Measurements from ENCODE around the gene KLHL29. TPM values are rescaled to one million over a fixed set of nuclear protein-coding genes. Genes with fewer than 3 reads are reported as not detected.

Gene KLHL29
- total RNA-seq, 1 experiment from 2014 or later, result 16.7 TPM

DNA sequence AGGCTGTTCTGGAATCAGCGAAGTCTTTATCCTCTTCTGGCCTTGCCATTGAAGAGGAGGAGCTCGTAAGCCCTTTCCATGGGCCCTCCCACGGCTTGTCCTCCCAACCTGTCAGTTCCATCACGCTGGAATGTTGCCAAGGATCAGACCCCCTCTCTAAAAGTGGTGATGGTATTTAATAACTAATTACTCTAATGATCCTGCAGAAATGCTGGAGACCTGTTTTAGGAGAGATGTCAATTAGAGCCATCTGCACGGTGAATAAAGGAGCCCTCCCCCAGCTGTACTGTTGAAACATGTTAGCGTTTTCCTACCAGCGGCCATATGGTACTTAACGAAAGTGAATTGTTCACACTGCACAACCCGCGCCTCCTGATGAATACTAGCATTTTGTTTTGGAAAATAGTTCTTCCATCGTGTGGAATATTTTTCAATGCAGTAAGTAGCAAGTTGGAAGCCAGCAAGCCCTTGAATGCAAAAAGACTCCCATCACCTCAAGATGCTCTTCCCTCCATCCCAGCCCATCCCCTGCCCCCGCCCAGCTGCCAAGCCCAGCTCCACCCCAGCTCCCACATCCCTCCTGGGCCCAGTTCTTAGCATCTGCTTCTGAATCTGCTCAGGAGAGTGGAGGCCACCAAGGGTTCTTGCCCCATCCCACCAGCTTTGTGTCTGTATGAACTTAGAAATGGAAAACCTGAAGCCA lies 145.4 kb downstream of the KLHL29 start:
- ChIA-PET CTCF (no interaction called here), RAD21 (ENCODE audit: low non-redundant PET in 1 of 2, low total read pairs in 2 of 2, uncharacterized antibody in 2 of 2, unreplicated experiment in 2 of 2) (no interaction called here), POLR2A (no interaction called here)
- Histone ChIP-seq H3K9ac (ENCODE audit: low read length) (no peak overlapping the region), H3K9me2 (ENCODE audit: insufficient read depth) (no peaks in the 10 kb centered on the region), H3K36me3 (ENCODE audit: control insufficient read depth in 1 of 2, insufficient read depth in 2 of 2, low read length in 2 of 2) (no peaks in the 10 kb centered on the region), H3K4me2 (ENCODE audit: low read length) (no peak overlapping the region), H3K4me1 (ENCODE audit: control insufficient read depth in 1 of 2, insufficient read depth in 2 of 2, low read length in 2 of 2) (peaks cover under 1 to 1% of the 10 kb centered on the region in 2 experiments; a peak in 2 of 4 replicates), H4K20me1 (ENCODE audit: insufficient read depth) (no peaks in the 10 kb centered on the region), H3K4me3 (replicated peaks in 1 of 2; ENCODE audit: low read depth in 1 of 2, low read length in 2 of 2) (no peak overlapping the region), H3K27me3 (ENCODE audit: insufficient read depth, low read length) (no peaks in the 10 kb centered on the region), H3K27ac (ENCODE audit: low read depth, low read length) (no peak overlapping the region), H2AFZ (ENCODE audit: low read depth, low read length, poor library complexity, severe bottlenecking) (no peak overlapping the region), H3K9me3 (ENCODE audit: control insufficient read depth in 1 of 2, insufficient read depth in 1 of 2, low read depth in 1 of 2, low read length in 2 of 2) (no peaks in the 10 kb centered on the region), H3K79me2 (ENCODE audit: insufficient read depth, low read length) (no peaks in the 10 kb centered on the region)
- intact Hi-C loops (cut with micrococcal nuclease), result no loop called here
- TF ChIP-seq SRF (IDR thresholded peaks at IDR 0.05; ENCODE audit: low read depth) (no peak), ELF1 (IDR thresholded peaks at IDR 0.05; ENCODE audit: borderline replicate concordance, low read depth) (no peak), POLR2AphosphoS5 (IDR thresholded peaks at IDR 0.05; ENCODE audit: low read depth, low read length) (no peak), ZNF274 (IDR thresholded peaks at IDR 0.05; ENCODE audit: low read depth, low read length) (no peak), POLR2A (IDR thresholded peaks at IDR 0.05; ENCODE audit: borderline replicate concordance, extremely low read depth, insufficient read depth, insufficient read length) (no peak), EZH2phosphoT487 (IDR thresholded peaks at IDR 0.05; ENCODE audit: borderline replicate concordance) (no peak), TCF7L2 (IDR thresholded peaks at IDR 0.05; ENCODE audit: borderline replicate concordance, extremely low read depth, insufficient read depth, insufficient read length) (no peak), SIN3A (IDR thresholded peaks at IDR 0.05; ENCODE audit: low read depth) (no peak), CBX3 (IDR thresholded peaks at IDR 0.05; ENCODE audit: low read depth) (no peak), YY1 (IDR thresholded peaks at IDR 0.05; ENCODE audit: extremely low read depth, insufficient replicate concordance, low read depth, low read length) (no peak), FOSL1 (IDR thresholded peaks at IDR 0.05; ENCODE audit: low read depth) (no peak), ZFX (IDR thresholded peaks at IDR 0.05) (no peak), JUND (IDR thresholded peaks at IDR 0.05) (no peak), RAD21 (IDR thresholded peaks at IDR 0.05; ENCODE audit: low read depth) (no peak), SP1 (IDR thresholded peaks at IDR 0.05; ENCODE audit: low read depth) (no peak), CEBPB (IDR thresholded peaks at IDR 0.05; ENCODE audit: low read depth) (no peak)
- TF ChIP-seq, protein P1, sequence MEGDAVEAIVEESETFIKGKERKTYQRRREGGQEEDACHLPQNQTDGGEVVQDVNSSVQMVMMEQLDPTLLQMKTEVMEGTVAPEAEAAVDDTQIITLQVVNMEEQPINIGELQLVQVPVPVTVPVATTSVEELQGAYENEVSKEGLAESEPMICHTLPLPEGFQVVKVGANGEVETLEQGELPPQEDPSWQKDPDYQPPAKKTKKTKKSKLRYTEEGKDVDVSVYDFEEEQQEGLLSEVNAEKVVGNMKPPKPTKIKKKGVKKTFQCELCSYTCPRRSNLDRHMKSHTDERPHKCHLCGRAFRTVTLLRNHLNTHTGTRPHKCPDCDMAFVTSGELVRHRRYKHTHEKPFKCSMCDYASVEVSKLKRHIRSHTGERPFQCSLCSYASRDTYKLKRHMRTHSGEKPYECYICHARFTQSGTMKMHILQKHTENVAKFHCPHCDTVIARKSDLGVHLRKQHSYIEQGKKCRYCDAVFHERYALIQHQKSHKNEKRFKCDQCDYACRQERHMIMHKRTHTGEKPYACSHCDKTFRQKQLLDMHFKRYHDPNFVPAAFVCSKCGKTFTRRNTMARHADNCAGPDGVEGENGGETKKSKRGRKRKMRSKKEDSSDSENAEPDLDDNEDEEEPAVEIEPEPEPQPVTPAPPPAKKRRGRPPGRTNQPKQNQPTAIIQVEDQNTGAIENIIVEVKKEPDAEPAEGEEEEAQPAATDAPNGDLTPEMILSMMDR (IDR thresholded peaks at IDR 0.05 in 2 of 3, conservative IDR thresholded peaks at IDR 0.05 in 1 of 3; ENCODE audit: borderline replicate concordance in 1 of 3, insufficient read depth in 1 of 3, low read depth in 2 of 3, low read length in 2 of 3), result no peak
- TF ChIP-seq, protein P2, sequence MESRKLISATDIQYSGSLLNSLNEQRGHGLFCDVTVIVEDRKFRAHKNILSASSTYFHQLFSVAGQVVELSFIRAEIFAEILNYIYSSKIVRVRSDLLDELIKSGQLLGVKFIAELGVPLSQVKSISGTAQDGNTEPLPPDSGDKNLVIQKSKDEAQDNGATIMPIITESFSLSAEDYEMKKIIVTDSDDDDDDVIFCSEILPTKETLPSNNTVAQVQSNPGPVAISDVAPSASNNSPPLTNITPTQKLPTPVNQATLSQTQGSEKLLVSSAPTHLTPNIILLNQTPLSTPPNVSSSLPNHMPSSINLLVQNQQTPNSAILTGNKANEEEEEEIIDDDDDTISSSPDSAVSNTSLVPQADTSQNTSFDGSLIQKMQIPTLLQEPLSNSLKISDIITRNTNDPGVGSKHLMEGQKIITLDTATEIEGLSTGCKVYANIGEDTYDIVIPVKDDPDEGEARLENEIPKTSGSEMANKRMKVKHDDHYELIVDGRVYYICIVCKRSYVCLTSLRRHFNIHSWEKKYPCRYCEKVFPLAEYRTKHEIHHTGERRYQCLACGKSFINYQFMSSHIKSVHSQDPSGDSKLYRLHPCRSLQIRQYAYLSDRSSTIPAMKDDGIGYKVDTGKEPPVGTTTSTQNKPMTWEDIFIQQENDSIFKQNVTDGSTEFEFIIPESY (IDR thresholded peaks at IDR 0.05; ENCODE audit: extremely low read depth, insufficient replicate concordance, low read length), result no peak
- ATAC-seq (no peak), DNase-seq (ENCODE audit: low read depth, low spot score) (no peak)
- no TSS peak for BruUV-seq (replicated peaks)
